HEK293 (cell line): ENCODE measurements around the gene TMEM259.

Source experiments
- EGR2 ChIP-seq: fragments of 450-650 bp; formaldehyde crosslinking; IDR thresholded peaks from 2 replicates; pipeline ENCODE4 v1.5.1; 2016; ENCODE audit warnings: low read depth, missing biosample characterization, missing genetic modification characterization
- GLI4 ChIP-seq: fragments of 450-650 bp; formaldehyde crosslinking; IDR thresholded peaks from 2 replicates; pipeline ENCODE4 v1.5.1; 2016; ENCODE audit warnings: missing biosample characterization, missing genetic modification characterization
- INSM2 ChIP-seq: fragments of 450-650 bp; formaldehyde crosslinking; IDR thresholded peaks from 2 replicates; pipeline ENCODE4 v1.5.1; 2016; ENCODE audit warnings: missing biosample characterization, missing genetic modification characterization
- WT1 ChIP-seq: fragments of 450-650 bp; formaldehyde crosslinking; IDR thresholded peaks from 2 replicates; pipeline ENCODE4 v1.5.1; 2016; ENCODE audit warnings: missing biosample characterization, missing genetic modification characterization
- ZBTB44 ChIP-seq: fragments of 450-650 bp; IDR thresholded peaks from 2 replicates; pipeline ENCODE4 v1.5.1; 2018; ENCODE audit warnings: missing biosample characterization, mild to moderate bottlenecking, missing genetic modification characterization
- ZBTB48 ChIP-seq: fragments of 450-650 bp; formaldehyde crosslinking; IDR thresholded peaks from 2 replicates; pipeline ENCODE4 v1.5.1; 2016; ENCODE audit warnings: missing biosample characterization, missing genetic modification characterization
- ZBTB6 ChIP-seq: fragments of 450-650 bp; formaldehyde crosslinking; IDR thresholded peaks from 2 replicates; pipeline ENCODE4 v1.5.1; 2017; ENCODE audit warnings: missing biosample characterization, missing genetic modification characterization
- ZBTB7A ChIP-seq: fragments of 450-650 bp; formaldehyde crosslinking; IDR thresholded peaks from 2 replicates; pipeline ENCODE4 v1.5.1; 2016; ENCODE audit warnings: low read depth, missing biosample characterization, missing genetic modification characterization
- ZBTB8A ChIP-seq: fragments of 450-650 bp; formaldehyde crosslinking; IDR thresholded peaks from 2 replicates; pipeline ENCODE4 v1.5.1; 2016; ENCODE audit warnings: missing biosample characterization, missing genetic modification characterization
- ZNF121 ChIP-seq: fragments of 450-650 bp; formaldehyde crosslinking; IDR thresholded peaks from 2 replicates; pipeline ENCODE4 v1.5.1; 2016; ENCODE audit warnings: missing biosample characterization, missing genetic modification characterization
- ZNF146 ChIP-seq: fragments of 450-650 bp; formaldehyde crosslinking; IDR thresholded peaks from 2 replicates; pipeline ENCODE4 v1.5.1; 2016; ENCODE audit warnings: missing biosample characterization, missing genetic modification characterization
- ZNF157 ChIP-seq: fragments of 450-650 bp; formaldehyde crosslinking; IDR thresholded peaks from 2 replicates; pipeline ENCODE4 v1.5.1; 2016; ENCODE audit warnings: missing biosample characterization, missing genetic modification characterization
- ZNF169 ChIP-seq: fragments of 450-650 bp; formaldehyde crosslinking; IDR thresholded peaks from 2 replicates; pipeline ENCODE4 v1.5.1; 2016; ENCODE audit warnings: missing biosample characterization, missing genetic modification characterization
- ZNF23 ChIP-seq: fragments of 450-650 bp; formaldehyde crosslinking; IDR thresholded peaks from 2 replicates; pipeline ENCODE4 v1.5.1; 2016; ENCODE audit warnings: missing biosample characterization, missing genetic modification characterization, borderline replicate concordance
- ZNF398 ChIP-seq: fragments of 450-650 bp; formaldehyde crosslinking; IDR thresholded peaks from 2 replicates; pipeline ENCODE4 v1.5.1; 2017; ENCODE audit warnings: missing biosample characterization, missing genetic modification characterization
- ZNF521 ChIP-seq: fragments of 450-650 bp; formaldehyde crosslinking; IDR thresholded peaks from 2 replicates; pipeline ENCODE4 v1.5.1; 2017; ENCODE audit warnings: missing biosample characterization, mild to moderate bottlenecking, missing genetic modification characterization
- ZNF639 ChIP-seq: fragments of 450-650 bp; formaldehyde crosslinking; IDR thresholded peaks from 2 replicates; pipeline ENCODE4 v1.5.1; 2016; ENCODE audit warnings: missing biosample characterization, missing genetic modification characterization
- ZNF660 ChIP-seq: fragments of 450-650 bp; IDR thresholded peaks from 2 replicates; pipeline ENCODE4 v1.5.1; 2018; ENCODE audit warnings: missing biosample characterization, mild to moderate bottlenecking, missing genetic modification characterization
- ZNF670 ChIP-seq: fragments of 450-650 bp; formaldehyde crosslinking; IDR thresholded peaks from 2 replicates; pipeline ENCODE4 v1.5.1; 2016; ENCODE audit warnings: missing biosample characterization, missing genetic modification characterization, low read depth
- ZNF791 ChIP-seq: fragments of 450-650 bp; formaldehyde crosslinking; IDR thresholded peaks from 2 replicates; pipeline ENCODE4 v1.5.1; 2016; ENCODE audit warnings: missing biosample characterization, missing genetic modification characterization
- ZSCAN18 ChIP-seq: fragments of 450-650 bp; formaldehyde crosslinking; IDR thresholded peaks from 2 replicates; pipeline ENCODE4 v1.5.1; 2016; ENCODE audit warnings: missing biosample characterization, missing genetic modification characterization
- TF ChIP-seq, protein P1 (sequence below): fragments of 450-650 bp; formaldehyde crosslinking; IDR thresholded peaks from 2 replicates; pipeline ENCODE4; 2016; ENCODE audit warnings: missing biosample characterization, missing genetic modification characterization
- TF ChIP-seq, protein P2 (sequence below): fragments of 450-650 bp; formaldehyde crosslinking; IDR thresholded peaks from 2 replicates; pipeline ENCODE4 v1.5.1; 2017; ENCODE audit warnings: missing biosample characterization, mild to moderate bottlenecking, missing genetic modification characterization, moderate library complexity
- TF ChIP-seq, protein P3 (sequence below): fragments of 450-650 bp; formaldehyde crosslinking; IDR thresholded peaks from 2 replicates; pipeline ENCODE4 v1.5.1; 2016; ENCODE audit warnings: missing biosample characterization, missing genetic modification characterization

Gene TMEM259

DNA sequence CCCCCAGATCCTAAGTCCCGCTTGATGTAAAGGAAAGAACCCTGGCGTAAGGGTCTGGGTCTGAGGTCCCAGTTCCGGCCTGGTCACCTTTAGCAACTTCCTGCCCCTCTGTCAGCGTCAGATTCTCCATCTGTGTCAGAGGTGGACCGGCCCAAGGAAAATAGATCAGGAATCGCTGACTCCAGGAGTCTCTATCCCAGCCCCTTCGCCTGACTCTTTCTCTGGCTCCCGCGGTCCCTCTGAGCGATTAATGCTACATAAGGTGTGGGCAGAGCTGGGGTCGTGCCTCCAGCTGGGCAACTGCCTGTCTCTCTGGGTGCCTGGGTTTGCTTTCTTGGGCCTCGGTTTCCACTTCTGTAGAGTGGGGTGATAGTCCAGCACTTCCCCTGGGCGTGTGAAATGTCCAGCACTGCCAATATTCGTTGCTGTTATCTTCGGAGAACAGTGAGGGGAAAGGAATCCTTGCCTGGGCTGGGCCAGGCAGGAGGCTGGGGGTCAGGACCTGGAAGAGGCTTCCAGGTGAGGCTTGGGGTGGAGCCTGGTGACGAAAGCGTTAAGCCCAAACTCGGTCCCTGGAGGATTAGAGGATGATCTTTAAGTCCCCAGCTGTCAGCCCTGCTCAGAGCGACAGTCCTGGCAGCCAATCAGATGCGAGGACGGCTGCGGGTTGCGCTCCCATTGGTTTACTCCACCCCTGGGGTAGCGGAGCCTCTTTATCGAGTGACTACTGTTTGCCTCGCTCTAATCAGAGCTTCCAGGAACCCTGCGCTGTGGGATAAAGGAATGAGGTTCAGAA lies 19.8 kb upstream of the TMEM259 start (continued):
- TF ChIP-seq ZNF521 (tag by site-specific recombination) (no peak), ZBTB48 (peak; percentile 95), ZNF146 (tag by site-specific recombination) (no peak), ZBTB44 (tag by site-specific recombination) (no peak), ZNF398 (tag by site-specific recombination) (no peak), ZNF23 (no peak), ZBTB8A (tag by site-specific recombination) (peak; percentile 14; the same call in 1 of the 2 replicates), ZSCAN18 (tag by site-specific recombination) (peak; percentile 62), ZBTB6 (tag by site-specific recombination) (no peak), ZNF670 (tag by site-specific recombination) (no peak), EGR2 (tag by site-specific recombination) (no peak), ZNF639 (peak; percentile 74), ZNF121 (no peak; the same call in 1 of the 2 replicates), GLI4 (tag by site-specific recombination) (no peak), ZBTB7A (tag by site-specific recombination) (peak; percentile 76; the same call in 1 of the 2 replicates), INSM2 (tag by site-specific recombination) (peak; percentile 51; the same call in 1 of the 2 replicates), ZNF169 (tag by site-specific recombination) (no peak), ZNF157 (no peak), ZNF660 (tag by site-specific recombination) (no peak), WT1 (tag by site-specific recombination) (0 out of 2 replicates have a peak, but pooled peaks have one; percentile 45), ZNF791 (tag by site-specific recombination) (no peak)
- TF ChIP-seq, protein P1, sequence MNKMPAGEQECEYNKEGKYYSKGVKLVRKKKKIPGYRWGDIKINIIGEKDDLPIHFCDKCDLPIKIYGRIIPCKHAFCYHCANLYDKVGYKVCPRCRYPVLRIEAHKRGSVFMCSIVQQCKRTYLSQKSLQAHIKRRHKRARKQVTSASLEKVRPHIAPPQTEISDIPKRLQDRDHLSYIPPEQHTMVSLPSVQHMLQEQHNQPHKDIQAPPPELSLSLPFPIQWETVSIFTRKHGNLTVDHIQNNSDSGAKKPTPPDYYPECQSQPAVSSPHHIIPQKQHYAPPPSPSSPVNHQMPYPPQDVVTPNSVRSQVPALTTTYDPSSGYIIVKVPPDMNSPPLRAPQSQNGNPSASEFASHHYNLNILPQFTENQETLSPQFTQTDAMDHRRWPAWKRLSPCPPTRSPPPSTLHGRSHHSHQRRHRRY, result no peak
- TF ChIP-seq, protein P2, sequence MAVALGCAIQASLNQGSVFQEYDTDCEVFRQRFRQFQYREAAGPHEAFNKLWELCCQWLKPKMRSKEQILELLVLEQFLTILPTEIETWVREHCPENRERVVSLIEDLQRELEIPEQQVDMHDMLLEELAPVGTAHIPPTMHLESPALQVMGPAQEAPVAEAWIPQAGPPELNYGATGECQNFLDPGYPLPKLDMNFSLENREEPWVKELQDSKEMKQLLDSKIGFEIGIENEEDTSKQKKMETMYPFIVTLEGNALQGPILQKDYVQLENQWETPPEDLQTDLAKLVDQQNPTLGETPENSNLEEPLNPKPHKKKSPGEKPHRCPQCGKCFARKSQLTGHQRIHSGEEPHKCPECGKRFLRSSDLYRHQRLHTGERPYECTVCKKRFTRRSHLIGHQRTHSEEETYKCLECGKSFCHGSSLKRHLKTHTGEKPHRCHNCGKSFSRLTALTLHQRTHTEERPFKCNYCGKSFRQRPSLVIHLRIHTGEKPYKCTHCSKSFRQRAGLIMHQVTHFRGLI (tag by site-specific recombination), result peak; percentile 50; the same call in 1 of the 2 replicates
- TF ChIP-seq, protein P3, sequence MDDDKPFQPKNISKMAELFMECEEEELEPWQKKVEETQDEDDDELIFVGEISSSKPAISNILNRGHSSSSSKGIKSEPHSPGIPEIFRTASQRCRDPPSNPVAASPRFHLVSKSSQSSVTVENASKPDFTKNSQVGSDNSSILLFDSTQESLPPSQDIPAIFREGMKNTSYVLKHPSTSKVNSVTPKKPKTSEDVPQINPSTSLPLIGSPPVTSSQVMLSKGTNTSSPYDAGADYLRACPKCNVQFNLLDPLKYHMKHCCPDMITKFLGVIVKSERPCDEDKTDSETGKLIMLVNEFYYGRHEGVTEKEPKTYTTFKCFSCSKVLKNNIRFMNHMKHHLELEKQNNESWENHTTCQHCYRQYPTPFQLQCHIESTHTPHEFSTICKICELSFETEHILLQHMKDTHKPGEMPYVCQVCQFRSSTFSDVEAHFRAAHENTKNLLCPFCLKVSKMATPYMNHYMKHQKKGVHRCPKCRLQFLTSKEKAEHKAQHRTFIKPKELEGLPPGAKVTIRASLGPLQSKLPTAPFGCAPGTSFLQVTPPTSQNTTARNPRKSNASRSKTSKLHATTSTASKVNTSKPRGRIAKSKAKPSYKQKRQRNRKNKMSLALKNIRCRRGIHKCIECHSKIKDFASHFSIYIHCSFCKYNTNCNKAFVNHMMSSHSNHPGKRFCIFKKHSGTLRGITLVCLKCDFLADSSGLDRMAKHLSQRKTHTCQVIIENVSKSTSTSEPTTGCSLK (tag by site-specific recombination), result no peak
